HEK293 (cell line): ENCODE results near the gene CSPG4.
A peak's percentile ranks its signal among the peaks of the same experiment; 100 is the strongest.

ENCODE experiments used
- KLF17 ChIP-seq: fragments of 450-650 bp; formaldehyde crosslinking; IDR thresholded peaks from 2 replicates; pipeline ENCODE4 v1.5.1; 2016; ENCODE audit warnings: missing biosample characterization, missing genetic modification characterization
- PATZ1 ChIP-seq: fragments of 450-650 bp; formaldehyde crosslinking; IDR thresholded peaks from 2 replicates; pipeline ENCODE4 v1.5.1; 2016; ENCODE audit warnings: missing biosample characterization, missing genetic modification characterization
- PRDM10 ChIP-seq: fragments of 450-650 bp; formaldehyde crosslinking; IDR thresholded peaks from 2 replicates; pipeline ENCODE4 v1.5.1; 2016; ENCODE audit warnings: missing biosample characterization, missing genetic modification characterization
- SALL2 ChIP-seq: fragments of 450-650 bp; formaldehyde crosslinking; IDR thresholded peaks from 2 replicates; pipeline ENCODE4 v1.5.0; 2017; ENCODE audit warnings: missing biosample characterization, mild to moderate bottlenecking, missing genetic modification characterization, borderline replicate concordance
- SCRT1 ChIP-seq: fragments of 450-650 bp; formaldehyde crosslinking; IDR thresholded peaks from 2 replicates; pipeline ENCODE4 v1.5.1; 2016; ENCODE audit warnings: missing biosample characterization, missing genetic modification characterization, borderline replicate concordance
- ZBTB10 ChIP-seq: fragments of 450-650 bp; formaldehyde crosslinking; IDR thresholded peaks from 2 replicates; pipeline ENCODE4 v1.5.1; 2016; ENCODE audit warnings: missing biosample characterization, missing genetic modification characterization
- ZBTB11 ChIP-seq: fragments of 450-650 bp; formaldehyde crosslinking; conservative IDR thresholded peaks from 2 replicates; pipeline ENCODE4 v1.5.1; 2016; ENCODE audit warnings: low read depth, missing biosample characterization, missing genetic modification characterization
- ZBTB20 ChIP-seq: fragments of 450-650 bp; formaldehyde crosslinking; IDR thresholded peaks from 2 replicates; pipeline ENCODE4 v1.5.1; 2016; ENCODE audit warnings: missing biosample characterization, missing genetic modification characterization
- ZEB2 ChIP-seq: fragments of 450-650 bp; formaldehyde crosslinking; IDR thresholded peaks from 2 replicates; pipeline ENCODE4 v1.5.1; 2016; ENCODE audit warnings: missing biosample characterization, missing genetic modification characterization
- ZNF16 ChIP-seq: fragments of 450-650 bp; formaldehyde crosslinking; IDR thresholded peaks from 2 replicates; pipeline ENCODE4 v1.5.1; 2016; ENCODE audit warnings: low read depth, missing biosample characterization, missing genetic modification characterization
- ZNF214 ChIP-seq: fragments of 450-650 bp; formaldehyde crosslinking; IDR thresholded peaks from 2 replicates; pipeline ENCODE4 v1.5.1; 2017; ENCODE audit warnings: missing biosample characterization, mild to moderate bottlenecking, missing genetic modification characterization, borderline replicate concordance
- ZNF223 ChIP-seq: fragments of 450-650 bp; formaldehyde crosslinking; IDR thresholded peaks from 2 replicates; pipeline ENCODE4 v1.5.1; 2016; ENCODE audit warnings: missing biosample characterization, missing genetic modification characterization
- ZNF23 ChIP-seq: fragments of 450-650 bp; formaldehyde crosslinking; IDR thresholded peaks from 2 replicates; pipeline ENCODE4 v1.5.1; 2016; ENCODE audit warnings: missing biosample characterization, missing genetic modification characterization, borderline replicate concordance
- ZNF501 ChIP-seq: fragments of 450-650 bp; formaldehyde crosslinking; IDR thresholded peaks from 2 replicates; pipeline ENCODE4 v1.5.1; 2016; ENCODE audit warnings: missing biosample characterization, missing genetic modification characterization
- ZNF560 ChIP-seq: fragments of 450-650 bp; formaldehyde crosslinking; IDR thresholded peaks from 2 replicates; pipeline ENCODE4 v1.5.1; 2017; ENCODE audit warnings: missing biosample characterization, missing genetic modification characterization, borderline replicate concordance
- ZNF561 ChIP-seq: fragments of 450-650 bp; IDR thresholded peaks from 2 replicates; pipeline ENCODE4 v1.5.1; 2018; ENCODE audit warnings: missing biosample characterization, missing genetic modification characterization, borderline replicate concordance
- ZNF645 ChIP-seq: fragments of 450-650 bp; formaldehyde crosslinking; IDR thresholded peaks from 2 replicates; pipeline ENCODE4; 2016; ENCODE audit warnings: missing biosample characterization, missing genetic modification characterization
- ZNF701 ChIP-seq: fragments of 450-650 bp; formaldehyde crosslinking; IDR thresholded peaks from 2 replicates; pipeline ENCODE4 v1.5.1; 2016; ENCODE audit warnings: missing biosample characterization, missing genetic modification characterization
- ZNF843 ChIP-seq: fragments of 450-650 bp; formaldehyde crosslinking; IDR thresholded peaks from 2 replicates; pipeline ENCODE4 v1.5.1; 2016; ENCODE audit warnings: missing biosample characterization, missing genetic modification characterization
- ZSCAN30 ChIP-seq: fragments of 450-650 bp; IDR thresholded peaks from 2 replicates; pipeline ENCODE4 v1.5.1; 2018; ENCODE audit warnings: missing biosample characterization, mild to moderate bottlenecking, missing genetic modification characterization, moderate library complexity

Gene CSPG4

GRCh38 chr15:75639709-75640482 lies 72.8 kb downstream of the CSPG4 start, which contains the start of gene IMP3 (continued):
- TF ChIP-seq ZNF645 (0 out of 2 replicates have a peak, but pooled peaks have one; percentile 71), ZNF23 (tag by site-specific recombination) (no peak; the same call in 1 of the 2 replicates), ZNF843 (tag by site-specific recombination) (peak; percentile 77), ZNF701 (tag by site-specific recombination) (no peak), ZNF214 (tag by site-specific recombination) (no peak), ZNF223 (no peak), ZSCAN30 (tag by site-specific recombination) (peak; percentile 64), ZEB2 (tag by site-specific recombination) (peak; percentile 86), ZBTB11 (tag by site-specific recombination) (peak; percentile 81), PATZ1 (tag by site-specific recombination) (peak; percentile 93; the same call in 1 of the 2 replicates), ZNF16 (tag by site-specific recombination) (no peak), ZBTB20 (tag by site-specific recombination) (no peak), ZNF560 (tag by site-specific recombination) (no peak), ZNF501 (tag by site-specific recombination) (peak; percentile 98), ZNF561 (tag by site-specific recombination) (peak; percentile 47; the same call in 1 of the 2 replicates), SCRT1 (tag by site-specific recombination) (no peak), KLF17 (peak; percentile 40; the same call in 1 of the 2 replicates), ZBTB10 (tag by site-specific recombination) (peak; percentile 87), SALL2 (tag by site-specific recombination) (no peak), PRDM10 (tag by site-specific recombination) (0 out of 2 replicates have a peak, but pooled peaks have one; percentile 39)
- TF ChIP-seq, all 188 proteins: peak for 70
